ENCODE measurements around the gene GUCA1A.
"Not testable (repeated sequence)": the region's sequence is repeated elsewhere in the genome, so short reads cannot be mapped to it uniquely, and the experiment has no call there.

Gene GUCA1A

GRCh38 chr6:42216495-42216894 is 43.3 kb downstream of the GUCA1A start:
- not testable (repeated sequence) for DNase-seq

DNA sequence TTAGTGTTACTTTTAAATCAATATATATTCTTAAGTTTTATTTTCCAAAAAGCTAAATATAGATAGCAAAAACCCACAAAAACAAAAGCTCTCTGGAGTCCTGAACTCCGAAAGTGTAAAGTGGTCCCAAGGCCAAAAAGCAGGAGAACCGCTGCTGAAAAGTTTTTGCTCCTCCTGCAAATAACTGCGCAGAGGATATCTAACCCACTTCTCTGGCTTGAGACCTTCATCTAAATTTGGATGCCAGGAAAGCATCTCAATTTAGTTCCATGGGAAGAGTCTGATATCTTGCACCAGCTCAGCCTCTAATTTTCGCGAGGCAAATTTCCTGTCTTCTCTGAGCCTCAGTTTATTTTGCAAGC is 44.0 kb downstream of the GUCA1A start:
- no peak for DNase-seq

DNA sequence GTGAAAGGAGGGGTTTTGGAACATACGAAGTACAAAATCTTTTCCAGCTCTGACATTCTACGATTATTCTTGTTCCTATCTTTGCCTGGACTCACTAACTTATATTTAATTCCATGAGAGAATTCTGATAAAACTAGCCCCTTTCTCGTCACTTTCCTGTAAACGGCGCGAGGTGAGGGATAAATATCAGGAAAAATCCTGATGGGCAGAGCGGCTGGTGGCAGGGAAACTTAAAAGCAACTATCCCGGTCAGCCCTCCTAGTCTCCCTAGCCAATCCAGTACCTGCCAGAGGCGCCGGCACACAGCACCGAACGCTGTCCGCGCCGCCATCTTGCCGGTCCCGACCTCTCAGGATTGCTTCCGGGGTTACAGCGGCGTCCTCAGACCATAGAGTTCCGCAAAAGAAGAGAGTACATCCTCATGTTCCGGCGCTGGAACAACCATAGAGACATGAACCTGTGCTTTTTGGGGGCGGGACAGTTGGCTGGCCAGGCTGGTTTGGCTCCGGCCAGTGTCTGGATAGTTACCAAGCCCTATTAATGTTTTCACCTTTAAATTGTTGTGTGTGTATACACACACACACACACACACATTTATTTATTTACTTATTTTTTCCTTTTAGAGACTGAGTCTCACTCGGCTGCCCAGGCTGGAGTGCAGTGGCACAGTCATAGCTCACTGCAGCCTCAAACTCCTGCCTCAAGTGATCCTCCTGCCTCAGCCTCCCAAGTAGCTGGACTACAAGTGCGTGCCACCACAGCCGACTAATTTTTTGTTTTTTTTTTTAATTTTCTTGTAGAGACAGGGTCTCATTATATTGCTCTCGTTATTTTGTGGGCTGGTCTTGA is 44.6 kb downstream of the GUCA1A start, which contains the start of gene MRPS10:
MRPS10 (minus strand) TSS at position 343 of the 849 bp plus-strand sequence; CDS start at position 331, 12 bp downstream.
- DNase-seq, result peak; percentile 86

- DNase-seq, result no peak
These were observed 47.6 kb downstream of the GUCA1A start for GRCh38 chr6:42220807-42221206.

DNA sequence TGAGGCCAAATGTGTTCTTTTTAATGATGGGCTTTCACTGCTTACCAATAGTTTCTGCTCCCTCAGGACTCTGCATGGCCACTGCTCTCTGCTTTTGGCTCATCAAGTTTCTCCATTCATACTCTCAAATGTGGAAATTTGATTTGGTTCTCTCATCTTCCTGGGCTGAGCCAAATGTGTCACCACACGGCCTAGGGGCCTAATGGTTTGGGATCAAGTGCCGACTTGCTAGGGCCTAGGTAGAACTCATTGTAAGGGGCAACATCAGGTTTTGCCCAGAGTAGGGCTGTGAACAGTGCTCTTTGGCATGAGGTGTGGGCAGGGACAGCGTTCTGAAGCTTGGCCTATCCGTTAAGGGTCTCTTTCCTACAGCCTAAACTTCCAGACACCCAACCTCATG is 48.4 kb downstream of the GUCA1A start:
- DNase-seq, result no peak

GRCh38 chr6:42222448-42222847 is 49.3 kb downstream of the GUCA1A start:
- no peak for DNase-seq

GRCh38 chr6:42224222-42225028 is 51.3 kb downstream of the GUCA1A start:
- no peak for DNase-seq

GRCh38 chr6:42225029-42225339 is 51.8 kb downstream of the GUCA1A start:
- DNase-seq, result no peak

DNA sequence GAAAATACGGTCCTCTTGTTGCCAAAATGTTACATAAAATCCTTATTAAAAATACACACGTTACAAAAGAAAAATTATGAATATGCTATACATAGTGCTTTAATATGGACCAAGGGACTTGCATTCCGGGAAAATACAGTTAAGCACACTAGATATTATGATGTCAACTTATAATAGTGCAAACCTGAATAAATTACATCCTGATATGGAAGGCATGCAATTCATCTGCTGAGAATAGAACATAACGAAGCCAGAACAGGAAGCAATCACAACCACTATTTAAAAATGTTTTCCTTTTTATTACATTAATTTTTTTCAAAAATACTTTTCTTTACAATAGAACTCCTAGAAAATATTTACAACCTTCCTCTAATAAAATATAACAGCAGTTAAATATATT is 52.3 kb downstream of the GUCA1A start:
- no peak for DNase-seq

DNA sequence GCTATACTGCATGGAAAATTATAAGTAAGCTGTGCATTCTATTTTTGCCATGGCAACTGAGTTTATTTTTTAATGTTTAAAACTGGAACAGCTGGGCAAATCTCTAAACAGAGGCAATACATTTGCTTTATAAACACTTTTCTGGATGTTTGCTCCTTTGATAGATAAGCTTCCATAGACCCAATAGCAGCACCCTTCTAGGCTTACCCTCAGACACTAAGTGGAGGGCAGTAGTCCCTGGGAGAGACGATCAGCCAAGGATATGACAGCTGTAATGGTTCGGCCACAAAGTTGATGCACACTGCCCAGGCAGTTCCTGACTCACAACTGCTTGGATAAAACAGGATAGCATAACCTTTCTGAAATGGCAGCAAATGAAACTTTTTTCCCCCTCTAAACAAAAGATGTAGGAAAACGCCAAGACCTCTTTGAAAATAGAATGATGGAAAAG is 53.0 kb downstream of the GUCA1A start:
- no peak for DNase-seq

DNA sequence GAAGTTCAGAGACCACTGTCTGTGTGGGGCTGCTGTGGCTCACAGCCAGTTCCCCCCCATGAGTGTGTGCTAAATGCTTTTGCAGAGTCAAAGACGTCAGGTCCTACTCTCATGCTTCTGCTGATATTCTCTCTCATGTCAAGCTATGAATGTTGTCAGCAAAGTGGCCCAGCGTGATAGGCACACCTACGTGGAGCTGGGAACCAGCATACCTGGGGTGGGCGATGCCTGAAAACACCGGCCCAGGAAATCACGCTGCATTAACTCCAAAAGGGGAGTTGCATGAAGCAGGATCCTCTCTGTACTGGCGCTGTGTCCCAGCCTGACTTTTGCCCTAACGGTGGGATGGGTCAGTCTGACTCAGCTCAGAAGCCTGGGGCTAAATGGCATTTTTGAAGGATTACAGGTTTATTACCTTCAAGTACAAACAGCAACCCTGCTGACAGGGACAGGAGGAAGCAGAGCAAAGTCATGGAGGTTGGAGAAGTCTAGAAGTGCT is 53.5 kb downstream of the GUCA1A start:
- no peak for DNase-seq

- DNase-seq, result no peak
These were observed 54.1 kb downstream of the GUCA1A start for GRCh38 chr6:42227173-42227850.

DNA sequence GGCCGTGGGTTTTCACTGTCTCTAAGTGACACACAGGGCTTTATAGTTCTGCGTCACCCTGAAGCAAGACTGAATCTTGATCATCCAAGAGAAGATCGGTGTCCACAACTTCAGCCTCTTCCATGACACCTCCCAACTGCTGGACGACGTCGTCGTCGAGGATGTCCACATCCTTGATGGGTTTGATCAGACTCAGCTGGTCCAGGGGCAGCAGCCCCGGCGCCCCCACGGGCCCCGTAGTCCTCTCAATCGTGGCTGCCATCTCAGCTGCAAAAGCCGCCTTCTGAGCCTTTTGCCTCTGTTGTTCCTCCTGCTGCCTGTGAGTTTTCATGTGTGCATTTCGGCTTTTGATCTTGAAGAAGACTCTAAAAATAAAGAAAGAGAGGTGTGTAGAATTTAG is 55.1 kb downstream of the GUCA1A start:
- no peak for DNase-seq

Data from activated CD4-positive, CD25-positive, alpha-beta regulatory T cell treated with anti-CD3 and anti-CD28 coated beads, Interleukin-2, amount 50 U/mL, for 72 hours (primary cell).